PC-3 (cell line): ENCODE measurements around the gene ELP6.

Experiments
- CTCF ChIP-seq: fragments of 300-600 bp; sonication (generic); conservative IDR thresholded peaks from 2 replicates; pipeline ENCODE4 v1.5.1; 2017; ENCODE audit warnings: antibody characterized with exemption, low read depth, mild to moderate bottlenecking, low read length
- EZH2 ChIP-seq: fragments of 300-600 bp; sonication (generic); IDR thresholded peaks from one replicate; pipeline ENCODE4 v1.6.1; 2017; ENCODE audit warnings: antibody characterized with exemption, mild to moderate bottlenecking, low read length; ENCODE audit not compliant: unreplicated experiment
- EZH2phosphoT487 ChIP-seq: fragments of 300-600 bp; sonication (generic); IDR thresholded peaks from 2 replicates; pipeline ENCODE4 v1.6.1; 2018; ENCODE audit warnings: mild to moderate bottlenecking, antibody characterized with exemption, low read length, borderline replicate concordance

GRCh38 chr3:47536221-47536891, 22.8 kb upstream of the ELP6 start:
- TF ChIP-seq CTCF (no peak), EZH2 (no peak), EZH2phosphoT487 (no peak)
